HepG2 (cell line): ENCODE data around the gene LINGO1. TPM values are rescaled to one million over a fixed set of nuclear protein-coding genes. Genes with fewer than 3 reads are reported as not detected.

ENCODE experiments used
- ATAC-seq: fragments of 200-7000 bp; cut with Tn5 transposase; 3 replicates; pipeline ENCODE4 v1.9.1; 2020; ENCODE audit warnings: mild to moderate bottlenecking, moderate library complexity
- BruUV-seq: library from RNA; stranded (reverse); fragments of 400-500 nt; replicated peaks from 2 replicates; lab custom pipeline; 2021; lab: Mats Ljungman, UMichigan
- CTCF ChIA-PET: fragments of 300-600 bp; formaldehyde crosslinking; extraction: SDS; loops from one replicate; lab custom pipeline; 2021; ENCODE audit warnings: low total read pairs, inconsistent platforms, low intra/inter-chr PET ratio; lab: Yijun Ruan, JAX
- POLR2A ChIA-PET: fragments of 350-600 bp; sonication (Branson Sonifier 250); formaldehyde crosslinking; loops from one replicate; lab custom pipeline; 2020; ENCODE audit warnings: antibody characterized with exemption, inconsistent platforms; lab: Yijun Ruan, JAX
- DNase-seq: peaks from one replicate; pipeline ENCODE4 v3.0.0-alpha.2; 2015; ENCODE audit warnings: low spot score
- FAIRE-seq: peaks from 3 replicates; lab custom pipeline; 2011; peaks lifted over from hg19 to GRCh38; lab: Jason Lieb, UNC
- H2AFZ ChIP-seq: one replicate; pipeline ENCODE4 v1.6.1; 2011; ENCODE audit warnings: low read length, inconsistent platforms
- H3K27ac ChIP-seq: fragments of 300-600 bp; 3 replicates; pipeline ENCODE4 v1.8.0; 2011; ENCODE audit warnings: mixed run types, mild to moderate bottlenecking, mixed read lengths, low read length, inconsistent platforms; ENCODE audit not compliant: insufficient read depth; ENCODE audit errors: extremely low read length
- H3K27me3 ChIP-seq, 2 experiments: fragments of 200-600 bp in 1 of 2; 2 replicates in 1 of 2; 3 replicates in 1 of 2; pipeline versions ENCODE4 v1.6.0 to v1.8.0; 2011; ENCODE audit warnings: low read length in 2 of 2, mild to moderate bottlenecking in 2 of 2, moderate library complexity in 2 of 2, inconsistent platforms in 1 of 2; ENCODE audit not compliant: insufficient read depth in 2 of 2, control insufficient read depth in 1 of 2
- H3K36me3 ChIP-seq, 2 experiments: fragments of 200-600 bp in 1 of 2; replicated peaks in 1 of 2; 2 replicates in 1 of 2; 3 replicates in 1 of 2; pipeline versions ENCODE4 v1.5.1 to v1.8.0; 2011; ENCODE audit warnings: low read length in 2 of 2, inconsistent platforms in 1 of 2; ENCODE audit not compliant: insufficient read depth in 2 of 2, control insufficient read depth in 1 of 2
- H3K4me1 ChIP-seq: 2 replicates; pipeline ENCODE4 v1.5.1; 2012; ENCODE audit warnings: low read length, inconsistent platforms; ENCODE audit not compliant: insufficient read depth
- H3K4me2 ChIP-seq: 2 replicates; pipeline ENCODE4 v1.6.0; 2011; ENCODE audit warnings: low read depth, low read length, inconsistent platforms
- H3K4me3 ChIP-seq, 3 experiments: fragments of 200-600 bp in 1 of 3; sonication (generic), shearing (Covaris generic) in 1 of 3; replicated peaks in 1 of 3; 2 replicates each; pipeline ENCODE4 v1.5.1; 2011 to 2016; ENCODE audit warnings: low read length in 3 of 3, inconsistent platforms in 2 of 3, low read depth in 2 of 3, mild to moderate bottlenecking in 2 of 3, control low read depth in 1 of 3, mixed read lengths in 1 of 3; ENCODE audit not compliant: insufficient read depth in 1 of 3
- H3K79me2 ChIP-seq: one replicate; pipeline ENCODE4 v1.6.1; 2011; ENCODE audit warnings: low read length, inconsistent platforms; ENCODE audit not compliant: insufficient read depth
- H3K9ac ChIP-seq: 2 replicates; pipeline ENCODE4 v1.6.0; 2011; ENCODE audit warnings: mild to moderate bottlenecking, low read depth, low read length, inconsistent platforms; ENCODE audit not compliant: insufficient read depth
- H3K9me3 ChIP-seq: 2 replicates; pipeline ENCODE4 v1.5.1; 2012; ENCODE audit warnings: mild to moderate bottlenecking, low read length
- H4K20me1 ChIP-seq: 2 replicates; pipeline ENCODE4 v1.6.0; 2011; ENCODE audit warnings: inconsistent platforms, mild to moderate bottlenecking, low read length, moderate library complexity; ENCODE audit not compliant: insufficient read depth
- ATF7 ChIP-seq, 2 experiments: fragments of 450-650 bp in 1 of 2; sonication (generic) in 1 of 2; formaldehyde crosslinking in 1 of 2; IDR thresholded peaks; 2 replicates each; pipeline versions ENCODE4 v1.4.0 to v1.6.1; 2016 to 2020; ENCODE audit warnings: antibody characterized with exemption in 1 of 2, mild to moderate bottlenecking in 1 of 2, missing genetic modification reagents in 1 of 2
- CC2D1A ChIP-seq: sonication (generic); formaldehyde crosslinking; IDR thresholded peaks from 2 replicates; pipeline ENCODE4 v1.8.1; 2023; ENCODE audit warnings: mild to moderate bottlenecking, missing genetic modification reagents
- CENPX ChIP-seq: sonication (generic); formaldehyde crosslinking; IDR thresholded peaks from 2 replicates; pipeline ENCODE4 v1.9.0; 2021; ENCODE audit warnings: mild to moderate bottlenecking, missing genetic modification reagents, moderate library complexity
- CREB1 ChIP-seq, 2 experiments: fragments of 450-650 bp in 1 of 2; IDR thresholded peaks; 2 replicates each; pipeline ENCODE4 v1.6.1; 2016 to 2017; ENCODE audit warnings: control low read depth in 1 of 2, mild to moderate bottlenecking in 1 of 2, missing compliant biosample characterization in 1 of 2, missing genetic modification characterization in 1 of 2
- DNMT3B ChIP-seq: conservative IDR thresholded peaks from 2 replicates; pipeline ENCODE4 v1.6.1; 2016; ENCODE audit warnings: missing biosample characterization, control low read depth
- EED ChIP-seq: sonication (generic); formaldehyde crosslinking; IDR thresholded peaks from 2 replicates; pipeline ENCODE4 v1.5.0; 2020; ENCODE audit warnings: mild to moderate bottlenecking, missing genetic modification reagents
- NFIC ChIP-seq: IDR thresholded peaks from 2 replicates; pipeline ENCODE4 v1.6.1; 2012; ENCODE audit warnings: mild to moderate bottlenecking, low read length, inconsistent platforms
- NR2F6 ChIP-seq, 2 experiments: IDR thresholded peaks; 2 replicates each; pipeline ENCODE4 v1.6.1; 2016; ENCODE audit warnings: antibody characterized with exemption in 1 of 2, mild to moderate bottlenecking in 1 of 2
- RAD21 ChIP-seq: fragments of 450-650 bp; formaldehyde crosslinking; IDR thresholded peaks from 2 replicates; pipeline ENCODE4 v1.5.0; 2020; ENCODE audit warnings: mild to moderate bottlenecking
- ZBTB40 ChIP-seq, 2 experiments: fragments of 450-650 bp in 1 of 2; sonication (generic) in 1 of 2; formaldehyde crosslinking in 1 of 2; IDR thresholded peaks; 2 replicates each; pipeline versions ENCODE4 v1.6.1 to v1.8.0; 2016 to 2022; ENCODE audit warnings: antibody characterized with exemption in 1 of 2, mild to moderate bottlenecking in 1 of 2, missing genetic modification reagents in 1 of 2
- ZNF234 ChIP-seq: sonication (generic); formaldehyde crosslinking; conservative IDR thresholded peaks from 2 replicates; pipeline ENCODE4 v1.5.1; 2020; ENCODE audit warnings: mild to moderate bottlenecking, missing genetic modification reagents
- WGBS: methylation state at CpG from one replicate; pipeline ENCODE4 v1.1.6; 2017; ENCODE audit warnings: low lambda C conversion rate; 5-methylcytosine and 5-hydroxymethylcytosine counted together
- in situ Hi-C: cut with HindIII; loops from 2 replicates; pipeline ENCODE4 v1.10.0; 2017; ENCODE audit warnings: low pct_unique_long_range_greater_than_20kb; ENCODE audit not compliant: extremely low pct_ligation_motif_present
- intact Hi-C: fragments of 100-400 bp; cut with micrococcal nuclease; formaldehyde crosslinking; loops from one replicate; pipeline ENCODE4 v1.10.0; 2022; ENCODE audit not compliant: unreplicated experiment
- polyA plus RNA-seq, 8 experiments: library from polyadenylated mRNA; depleted of rRNA in 3 of 8; stranded (reverse) in 7 of 8; unstranded in 1 of 8; fragments of >200 nt; fragmentation: Illumina TruSeq in 4 of 8; extraction: Trizol in 4 of 8; gene quantifications; 2 replicates each; pipeline versions ENCODE4 v1.2.1 to v1.2.3, GENCODE V29; 2011 to 2016; ENCODE audit warnings: low read depth in 4 of 8, missing spikeins in 1 of 8, mixed read lengths in 1 of 8; ENCODE audit not compliant: insufficient read depth in 1 of 8
- total RNA-seq, 5 experiments: library from RNA; depleted of rRNA; stranded (reverse); fragments of >200 nt; fragmentation: Illumina TruSeq; extraction: Trizol; gene quantifications; 2 replicates each; pipeline ENCODE4 v1.2.3, GENCODE V29; 2016; ENCODE audit warnings: low read depth in 1 of 5

The LINGO1 gene
- total and polyA plus RNA-seq, 2 of the 13 experiments (the other 11 are each of a cell fraction or from before 2014, with no cell fraction given) = 0.07 TPM; not detected in 1

GRCh38 chr15:77615472-77615871 lies 17.2 kb downstream of the LINGO1 start:
- intact Hi-C loops = no loop called here
- no peaks in the 10 kb centered on the region for H3K79me2 ChIP-seq
- no peaks in the 10 kb centered on the region for H3K36me3 ChIP-seq
- H3K9me3 ChIP-seq = no peaks in the 10 kb centered on the region
- BruUV-seq = no TSS peak
- no peak overlapping the region for H2AFZ ChIP-seq
- no peak for DNase-seq
- no peak for FAIRE-seq
- POLR2A ChIA-PET = no interaction called here
- peaks cover 0 to 1% of the 10 kb centered on the region in 2 experiments; a peak in 1 of 5 replicates for H3K27me3 ChIP-seq
- no peak overlapping the region for H3K9ac ChIP-seq
- no peak for ATAC-seq
- H3K27ac ChIP-seq = no peak overlapping the region
- no peak overlapping the region for H3K4me2 ChIP-seq
- in situ Hi-C loops = no loop called here
- CTCF ChIA-PET = no interaction called here
- no peak for TF ChIP-seq DNMT3B (CRISPR knock-in tag)
- TF ChIP-seq CREB1 (IDR thresholded peaks at IDR 0.05) = no peak
- TF ChIP-seq CREB1 (CRISPR knock-in tag; IDR thresholded peaks at IDR 0.05) = no peak
- TF ChIP-seq EED (CRISPR knock-in tag) = no peak
- no peak for TF ChIP-seq NR2F6 (IDR thresholded peaks at IDR 0.05)
- no peak for TF ChIP-seq NR2F6 (CRISPR knock-in tag; IDR thresholded peaks at IDR 0.05)
- TF ChIP-seq NFIC = no peak
- no peak for TF ChIP-seq ZBTB40 (IDR thresholded peaks at IDR 0.05)
- no peak for TF ChIP-seq ZBTB40 (CRISPR knock-in tag; IDR thresholded peaks at IDR 0.05)
- TF ChIP-seq CC2D1A (CRISPR knock-in tag) = no peak
- no peak for TF ChIP-seq CENPX (CRISPR knock-in tag)
- no peak for TF ChIP-seq ZNF234 (CRISPR knock-in tag)
- TF ChIP-seq RAD21 (CRISPR knock-in tag) = no peak
- no peak for TF ChIP-seq ATF7 (IDR thresholded peaks at IDR 0.05)
- no peak for TF ChIP-seq ATF7 (CRISPR knock-in tag; IDR thresholded peaks at IDR 0.05)
- TF ChIP-seq, all 625 proteins: peak for 0
- WGBS = 83% methylated on average over 20 of the region's 31 CpGs
- Histone ChIP-seq H3K4me3 (no peak overlapping the region), H4K20me1 (no peaks in the 10 kb centered on the region), H3K4me1 (peaks cover 11% of the 10 kb centered on the region)
